K562 (cell line): ENCODE measurements around the gene NLE1. TPM values are rescaled to one million over a fixed set of nuclear protein-coding genes. Genes with fewer than 3 reads are reported as not detected.

Experiments used
- CHCHD3 ChIP-seq: fragments of 250-450 bp; sonication (Bioruptor Pico); IDR thresholded peaks from 2 replicates; pipeline ENCODE4 v2.1.2; 2022; ENCODE audit warnings: mild to moderate bottlenecking
- CREB1 ChIP-seq, 2 experiments: sonication (generic) in 1 of 2; formaldehyde crosslinking in 1 of 2; IDR thresholded peaks; 2 replicates each; pipeline versions ENCODE4 v1.6.1 to v1.8.0; 2012 to 2022; ENCODE audit warnings: inconsistent platforms in 1 of 2, mild to moderate bottlenecking in 1 of 2, missing genetic modification reagents in 1 of 2, moderate library complexity in 1 of 2
- FOS ChIP-seq: IDR thresholded peaks from 3 replicates; pipeline ENCODE4 v1.6.1; 2011; ENCODE audit not compliant: insufficient read length; ENCODE audit errors: extremely low read depth
- FOSL1 ChIP-seq: fragments of 200-800 bp; sonication (Bioruptor generic); conservative IDR thresholded peaks from 2 replicates; pipeline ENCODE4 v1.6.1; 2016; ENCODE audit warnings: missing genetic modification characterization, missing compliant biosample characterization
- FOXP1 ChIP-seq: sonication (generic); formaldehyde crosslinking; IDR thresholded peaks from 2 replicates; pipeline ENCODE4 v1.8.0; 2022; ENCODE audit warnings: mild to moderate bottlenecking, missing genetic modification reagents
- MECOM ChIP-seq: fragments of 250-450 bp; sonication (Bioruptor Pico); IDR thresholded peaks from 2 replicates; pipeline ENCODE4 v1.8.0; 2022; ENCODE audit warnings: inconsistent platforms
- MEF2D ChIP-seq: conservative IDR thresholded peaks from 2 replicates; pipeline ENCODE4 v1.6.1; 2016; ENCODE audit warnings: low read depth, missing genetic modification characterization, missing compliant biosample characterization
- OTX1 ChIP-seq: fragments of 450-650 bp; formaldehyde crosslinking; IDR thresholded peaks from 2 replicates; pipeline ENCODE4 v1.4.0; 2022; ENCODE audit warnings: mild to moderate bottlenecking
- PHTF2 ChIP-seq: fragments of 250-450 bp; sonication (Bioruptor Pico); IDR thresholded peaks from 2 replicates; pipeline ENCODE4 v1.5.0; 2021; ENCODE audit warnings: mild to moderate bottlenecking
- STAG1 ChIP-seq: sonication (generic); formaldehyde crosslinking; IDR thresholded peaks from 2 replicates; pipeline ENCODE4 v1.5.0; 2020; ENCODE audit warnings: missing genetic modification reagents, borderline replicate concordance
- YBX1 ChIP-seq: fragments of 450-650 bp; IDR thresholded peaks from 2 replicates; pipeline ENCODE4 v1.7.1; 2016; ENCODE audit warnings: mild to moderate bottlenecking
- ZBTB9 ChIP-seq: fragments of 450-650 bp; formaldehyde crosslinking; IDR thresholded peaks from 2 replicates; pipeline ENCODE4 v1.4.0; 2020; ENCODE audit warnings: mild to moderate bottlenecking, moderate library complexity
- ZKSCAN3 ChIP-seq: fragments of 250-450 bp; sonication (Bioruptor Pico); IDR thresholded peaks from 2 replicates; pipeline ENCODE4 v1.4.0; 2020
- ZNF311 ChIP-seq: fragments of 250-450 bp; sonication (Bioruptor Pico); IDR thresholded peaks from 2 replicates; pipeline ENCODE4 v1.4.0; 2020; ENCODE audit warnings: mild to moderate bottlenecking, moderate library complexity
- ZNF354B ChIP-seq: fragments of 250-450 bp; sonication (Bioruptor Pico); IDR thresholded peaks from 2 replicates; pipeline ENCODE4 v1.4.0; 2020
- ZNF436 ChIP-seq: fragments of 250-450, 450-650 bp; sonication (Bioruptor Pico); formaldehyde crosslinking; IDR thresholded peaks from 2 replicates; pipeline ENCODE4 v1.7.0; 2020; ENCODE audit warnings: mild to moderate bottlenecking
- ZNF444 ChIP-seq: fragments of 250-450 bp; sonication (Bioruptor Pico); IDR thresholded peaks from 2 replicates; pipeline ENCODE4 v1.4.0; 2020; ENCODE audit warnings: mild to moderate bottlenecking, moderate library complexity
- ZNF551 ChIP-seq: fragments of 250-450 bp; sonication (Bioruptor Pico); IDR thresholded peaks from 2 replicates; pipeline ENCODE4 v1.5.0; 2021; ENCODE audit warnings: mild to moderate bottlenecking, moderate library complexity
- polyA plus RNA-seq, 8 experiments: library from polyadenylated mRNA; depleted of rRNA in 4 of 8; stranded (reverse) in 5 of 8; unstranded in 3 of 8; fragments of >200 nt; fragmentation: Nextera tagmentation in 2 of 8; fragmentation: Illumina TruSeq in 1 of 8; extraction: Ambion mirVana in 2 of 8; extraction: Trizol in 1 of 8; gene quantifications; 2 replicates each; pipeline versions ENCODE4 v1.2.1 to v1.2.3, GENCODE V29; 2011 to 2014; ENCODE audit warnings: inconsistent platforms in 1 of 8, missing spikeins in 1 of 8
- total RNA-seq, 7 experiments: library from RNA; depleted of rRNA in 6 of 7; stranded (reverse); fragments of >200 nt in 6 of 7; fragmentation: Illumina TruSeq in 2 of 7; extraction: Trizol in 2 of 7; gene quantifications; 2 replicates each; pipeline versions ENCODE4 v1.2.1 to v1.2.3, GENCODE V29; 2011 to 2021; ENCODE audit warnings: low replicate concordance in 1 of 7
- TF ChIP-seq, protein P1 (sequence below): sonication (generic); formaldehyde crosslinking; IDR thresholded peaks from 2 replicates; pipeline ENCODE4 v1.8.0; 2022; ENCODE audit warnings: mild to moderate bottlenecking, low read depth, missing genetic modification reagents
- TF ChIP-seq, protein P2 (sequence below): IDR thresholded peaks from 3 replicates; pipeline ENCODE4 v1.6.1; 2011; ENCODE audit warnings: borderline replicate concordance, mild to moderate bottlenecking, moderate library complexity; ENCODE audit not compliant: insufficient read length; ENCODE audit errors: extremely low read depth
- TF ChIP-seq, protein P3 (sequence below): sonication (generic); formaldehyde crosslinking; IDR thresholded peaks from 2 replicates; pipeline ENCODE4 v1.9.0; 2022; ENCODE audit warnings: mild to moderate bottlenecking, missing genetic modification reagents
- TF ChIP-seq, protein P4 (sequence below): fragments of 450-650 bp; IDR thresholded peaks from 2 replicates; pipeline ENCODE4 v1.6.1; 2016; ENCODE audit warnings: borderline replicate concordance

Gene NLE1
- total and polyA plus RNA-seq, 9 of the 15 experiments (the other 6 are each of a cell fraction or from before 2014, with no cell fraction given) = 3.8 to 69.0 (median 29.4) TPM

- TF ChIP-seq ZNF444 (CRISPR knock-in tag) = no peak
- TF ChIP-seq FOS = no peak
- TF ChIP-seq CHCHD3 = no peak
- TF ChIP-seq ZNF436 = no peak
- no peak for TF ChIP-seq PHTF2 (CRISPR knock-in tag)
- TF ChIP-seq FOXP1 (CRISPR knock-in tag) = no peak; the same call in 1 of the 2 replicates
- TF ChIP-seq MEF2D (tag) = no peak
- TF ChIP-seq CREB1 (IDR thresholded peaks at IDR 0.05) = no peak
- no peak for TF ChIP-seq CREB1 (CRISPR knock-in tag; IDR thresholded peaks at IDR 0.05)
- TF ChIP-seq, protein P1, sequence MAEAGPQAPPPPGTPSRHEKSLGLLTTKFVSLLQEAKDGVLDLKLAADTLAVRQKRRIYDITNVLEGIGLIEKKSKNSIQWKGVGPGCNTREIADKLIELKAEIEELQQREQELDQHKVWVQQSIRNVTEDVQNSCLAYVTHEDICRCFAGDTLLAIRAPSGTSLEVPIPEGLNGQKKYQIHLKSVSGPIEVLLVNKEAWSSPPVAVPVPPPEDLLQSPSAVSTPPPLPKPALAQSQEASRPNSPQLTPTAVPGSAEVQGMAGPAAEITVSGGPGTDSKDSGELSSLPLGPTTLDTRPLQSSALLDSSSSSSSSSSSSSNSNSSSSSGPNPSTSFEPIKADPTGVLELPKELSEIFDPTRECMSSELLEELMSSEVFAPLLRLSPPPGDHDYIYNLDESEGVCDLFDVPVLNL (CRISPR knock-in tag) = no peak
- TF ChIP-seq ZNF551 = no peak
- no peak for TF ChIP-seq ZNF354B (CRISPR knock-in tag)
- no peak for TF ChIP-seq MECOM (CRISPR knock-in tag)
- TF ChIP-seq, protein P2, sequence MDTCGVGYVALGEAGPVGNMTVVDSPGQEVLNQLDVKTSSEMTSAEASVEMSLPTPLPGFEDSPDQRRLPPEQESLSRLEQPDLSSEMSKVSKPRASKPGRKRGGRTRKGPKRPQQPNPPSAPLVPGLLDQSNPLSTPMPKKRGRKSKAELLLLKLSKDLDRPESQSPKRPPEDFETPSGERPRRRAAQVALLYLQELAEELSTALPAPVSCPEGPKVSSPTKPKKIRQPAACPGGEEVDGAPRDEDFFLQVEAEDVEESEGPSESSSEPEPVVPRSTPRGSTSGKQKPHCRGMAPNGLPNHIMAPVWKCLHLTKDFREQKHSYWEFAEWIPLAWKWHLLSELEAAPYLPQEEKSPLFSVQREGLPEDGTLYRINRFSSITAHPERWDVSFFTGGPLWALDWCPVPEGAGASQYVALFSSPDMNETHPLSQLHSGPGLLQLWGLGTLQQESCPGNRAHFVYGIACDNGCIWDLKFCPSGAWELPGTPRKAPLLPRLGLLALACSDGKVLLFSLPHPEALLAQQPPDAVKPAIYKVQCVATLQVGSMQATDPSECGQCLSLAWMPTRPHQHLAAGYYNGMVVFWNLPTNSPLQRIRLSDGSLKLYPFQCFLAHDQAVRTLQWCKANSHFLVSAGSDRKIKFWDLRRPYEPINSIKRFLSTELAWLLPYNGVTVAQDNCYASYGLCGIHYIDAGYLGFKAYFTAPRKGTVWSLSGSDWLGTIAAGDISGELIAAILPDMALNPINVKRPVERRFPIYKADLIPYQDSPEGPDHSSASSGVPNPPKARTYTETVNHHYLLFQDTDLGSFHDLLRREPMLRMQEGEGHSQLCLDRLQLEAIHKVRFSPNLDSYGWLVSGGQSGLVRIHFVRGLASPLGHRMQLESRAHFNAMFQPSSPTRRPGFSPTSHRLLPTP = no peak
- 0 out of 2 replicates have a peak, but pooled peaks have one; percentile 5 for TF ChIP-seq OTX1 (CRISPR knock-in tag)
- TF ChIP-seq, protein P3, sequence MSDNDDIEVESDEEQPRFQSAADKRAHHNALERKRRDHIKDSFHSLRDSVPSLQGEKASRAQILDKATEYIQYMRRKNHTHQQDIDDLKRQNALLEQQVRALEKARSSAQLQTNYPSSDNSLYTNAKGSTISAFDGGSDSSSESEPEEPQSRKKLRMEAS (CRISPR knock-in tag) = peak; percentile 95
- no peak for TF ChIP-seq ZKSCAN3 (CRISPR knock-in tag)
- no peak for TF ChIP-seq ZNF311 (CRISPR knock-in tag)
- TF ChIP-seq, protein P4, sequence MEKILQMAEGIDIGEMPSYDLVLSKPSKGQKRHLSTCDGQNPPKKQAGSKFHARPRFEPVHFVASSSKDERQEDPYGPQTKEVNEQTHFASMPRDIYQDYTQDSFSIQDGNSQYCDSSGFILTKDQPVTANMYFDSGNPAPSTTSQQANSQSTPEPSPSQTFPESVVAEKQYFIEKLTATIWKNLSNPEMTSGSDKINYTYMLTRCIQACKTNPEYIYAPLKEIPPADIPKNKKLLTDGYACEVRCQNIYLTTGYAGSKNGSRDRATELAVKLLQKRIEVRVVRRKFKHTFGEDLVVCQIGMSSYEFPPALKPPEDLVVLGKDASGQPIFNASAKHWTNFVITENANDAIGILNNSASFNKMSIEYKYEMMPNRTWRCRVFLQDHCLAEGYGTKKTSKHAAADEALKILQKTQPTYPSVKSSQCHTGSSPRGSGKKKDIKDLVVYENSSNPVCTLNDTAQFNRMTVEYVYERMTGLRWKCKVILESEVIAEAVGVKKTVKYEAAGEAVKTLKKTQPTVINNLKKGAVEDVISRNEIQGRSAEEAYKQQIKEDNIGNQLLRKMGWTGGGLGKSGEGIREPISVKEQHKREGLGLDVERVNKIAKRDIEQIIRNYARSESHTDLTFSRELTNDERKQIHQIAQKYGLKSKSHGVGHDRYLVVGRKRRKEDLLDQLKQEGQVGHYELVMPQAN = peak; percentile 100
- TF ChIP-seq FOSL1 (tag) = no peak
- TF ChIP-seq YBX1 = no peak
- TF ChIP-seq ZBTB9 = peak; percentile 75; the same call in 1 of the 2 replicates
- TF ChIP-seq STAG1 (CRISPR knock-in tag) = no peak
These were observed at the start of gene NLE1 (continued) for GRCh38 chr17:35141681-35142466.
